ENCODE results near the gene PHETA1. TPM values are rescaled to one million over a fixed set of nuclear protein-coding genes. Genes with fewer than 3 reads are reported as not detected.
A peak's percentile ranks its signal among the peaks of the same experiment; 100 is the strongest.

Gene PHETA1
- total RNA-seq, 4 donors from 2014 or later, result 6.3 to 16.0 (median 8.2) TPM

DNA sequence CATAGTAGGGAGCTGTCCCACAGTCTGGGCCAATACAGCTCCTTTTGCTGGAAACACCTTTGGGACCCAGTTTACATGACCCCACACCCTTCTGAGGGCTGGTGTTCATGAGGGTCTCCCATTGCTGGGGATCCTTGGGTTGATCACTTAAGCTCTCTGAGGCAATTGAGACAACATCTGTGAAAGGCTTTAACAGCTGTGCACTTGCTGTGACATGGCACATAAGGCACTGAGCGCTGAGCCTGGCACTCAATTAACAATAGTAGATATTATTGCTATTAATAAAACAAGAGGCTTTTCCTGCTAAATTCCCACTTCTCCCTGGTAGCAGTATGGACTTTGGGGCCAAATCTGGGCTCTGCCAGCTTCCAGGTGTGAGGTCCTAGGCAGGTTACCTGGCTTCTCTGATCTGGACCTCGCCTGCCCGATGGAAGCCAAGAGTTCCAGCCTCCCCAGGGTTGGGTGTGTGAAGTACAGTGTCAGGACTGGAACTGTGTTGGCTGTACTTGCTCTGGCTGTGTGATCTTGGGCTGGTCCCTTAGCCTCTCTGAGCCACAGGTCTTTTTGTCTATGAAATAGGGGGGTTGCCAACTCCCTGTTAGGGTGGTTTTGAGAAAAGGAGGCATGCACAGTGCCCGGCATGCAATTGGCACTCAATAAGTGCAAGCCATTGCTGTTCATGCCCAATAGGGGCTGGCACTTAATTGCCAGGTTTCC lies 39.9 kb upstream of the PHETA1 start:
- peak overlapping the region in 3 of 4 donors; percentile 74 to 87 (median 82) for H3K27ac ChIP-seq
- H3K4me3 ChIP-seq, result peak overlapping the region in 1 of 2 donors; percentile 93
- H3K27me3 ChIP-seq, result no peaks in the 10 kb centered on the region
- WGBS, 2 donors (ENCODE audit: low coverage in 1 of 2), result 69 to 80% methylated on average over 1 to 2 of the region's 4 CpGs
- no peak for ATAC-seq
- H3K9me3 ChIP-seq, result no peaks in the 10 kb centered on the region
- no peaks in the 10 kb centered on the region for H3K36me3 ChIP-seq
- TF ChIP-seq, protein P1, sequence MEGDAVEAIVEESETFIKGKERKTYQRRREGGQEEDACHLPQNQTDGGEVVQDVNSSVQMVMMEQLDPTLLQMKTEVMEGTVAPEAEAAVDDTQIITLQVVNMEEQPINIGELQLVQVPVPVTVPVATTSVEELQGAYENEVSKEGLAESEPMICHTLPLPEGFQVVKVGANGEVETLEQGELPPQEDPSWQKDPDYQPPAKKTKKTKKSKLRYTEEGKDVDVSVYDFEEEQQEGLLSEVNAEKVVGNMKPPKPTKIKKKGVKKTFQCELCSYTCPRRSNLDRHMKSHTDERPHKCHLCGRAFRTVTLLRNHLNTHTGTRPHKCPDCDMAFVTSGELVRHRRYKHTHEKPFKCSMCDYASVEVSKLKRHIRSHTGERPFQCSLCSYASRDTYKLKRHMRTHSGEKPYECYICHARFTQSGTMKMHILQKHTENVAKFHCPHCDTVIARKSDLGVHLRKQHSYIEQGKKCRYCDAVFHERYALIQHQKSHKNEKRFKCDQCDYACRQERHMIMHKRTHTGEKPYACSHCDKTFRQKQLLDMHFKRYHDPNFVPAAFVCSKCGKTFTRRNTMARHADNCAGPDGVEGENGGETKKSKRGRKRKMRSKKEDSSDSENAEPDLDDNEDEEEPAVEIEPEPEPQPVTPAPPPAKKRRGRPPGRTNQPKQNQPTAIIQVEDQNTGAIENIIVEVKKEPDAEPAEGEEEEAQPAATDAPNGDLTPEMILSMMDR (IDR thresholded peaks at IDR 0.05), result no peak
- no peak for TF ChIP-seq POLR2A (IDR thresholded peaks at IDR 0.05)
- TF ChIP-seq POLR2AphosphoS5 (IDR thresholded peaks at IDR 0.05), result no peak
- no peak for TF ChIP-seq EP300 (IDR thresholded peaks at IDR 0.05)
- H3K4me1 ChIP-seq, result peaks cover 0 to 94% (median 68%) of the 10 kb centered on the region in 3 donors

DNA sequence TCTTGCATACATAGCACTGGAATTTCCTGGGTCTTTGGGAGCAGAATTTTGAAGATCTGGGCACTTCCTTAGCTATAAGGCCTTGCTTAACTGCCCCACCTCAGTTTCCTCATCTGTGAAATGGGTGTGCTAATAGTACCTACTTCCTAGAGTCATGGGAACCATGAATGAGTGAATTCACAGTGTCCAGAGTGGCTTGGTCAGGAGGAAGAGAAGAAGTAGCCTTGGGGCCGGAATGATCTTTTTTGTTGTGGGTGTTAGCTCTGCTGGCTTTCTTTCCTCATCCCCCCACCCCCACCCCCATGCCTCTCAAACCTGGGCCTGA lies 39.2 kb upstream of the PHETA1 start:
- peak overlapping the region in 1 of 2 donors; percentile 93 for H3K4me3 ChIP-seq
- ATAC-seq, result no peak
- no peaks in the 10 kb centered on the region for H3K27me3 ChIP-seq
- no peaks in the 10 kb centered on the region for H3K9me3 ChIP-seq
- peaks cover 0 to 94% (median 71%) of the 10 kb centered on the region in 3 donors for H3K4me1 ChIP-seq
- no CpG with 5 or more reads among the region's 1 CpG for WGBS, 2 donors (ENCODE audit: low coverage in 1 of 2)
- TF ChIP-seq POLR2AphosphoS5 (IDR thresholded peaks at IDR 0.05) (no peak), POLR2A (IDR thresholded peaks at IDR 0.05) (no peak), EP300 (IDR thresholded peaks at IDR 0.05) (no peak)
- TF ChIP-seq, protein P1 (IDR thresholded peaks at IDR 0.05), result no peak
- no peaks in the 10 kb centered on the region for H3K36me3 ChIP-seq
- H3K27ac ChIP-seq, result peak overlapping the region in 3 of 4 donors; percentile 74 to 87 (median 82)

DNA sequence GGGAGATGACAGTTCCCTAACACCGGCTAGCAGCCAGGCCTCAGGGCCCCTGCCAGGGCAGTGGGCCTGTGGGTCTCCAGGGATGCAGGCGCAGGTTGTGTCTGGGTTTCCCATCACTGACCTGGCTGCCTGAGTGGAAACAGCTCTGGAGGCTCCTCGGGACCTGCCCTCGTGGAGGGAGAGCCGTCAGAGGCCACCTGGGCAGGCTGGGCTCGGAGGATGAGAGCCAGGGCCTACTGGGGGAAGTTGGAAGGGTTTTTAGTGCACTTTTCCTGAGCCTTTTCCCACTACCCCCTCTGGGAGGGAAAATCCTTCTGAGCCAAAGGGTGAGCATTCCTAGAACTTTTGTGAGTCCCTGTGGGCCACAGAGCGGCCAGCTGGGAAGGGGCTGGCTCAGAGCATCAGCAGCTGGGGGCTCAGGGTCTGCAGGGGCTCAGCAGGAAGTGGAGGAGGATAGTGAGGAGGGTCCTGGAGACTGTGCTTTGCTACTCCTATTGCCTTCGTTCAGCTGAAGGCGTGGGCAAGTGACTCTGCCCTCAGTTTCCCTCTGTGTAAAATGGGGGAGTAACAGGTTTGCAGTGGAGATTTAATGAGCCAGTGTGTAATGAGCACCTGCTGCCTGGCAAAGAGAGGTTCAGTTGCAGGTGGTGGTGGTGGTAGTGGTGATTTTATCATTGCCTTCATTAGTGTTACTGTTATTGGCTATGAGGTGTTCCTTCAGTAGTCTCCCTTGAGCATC lies 38.7 kb upstream of the PHETA1 start:
- H3K9me3 ChIP-seq, result no peaks in the 10 kb centered on the region
- peak overlapping the region in 3 of 4 donors; percentile 82 to 89 (median 87) for H3K27ac ChIP-seq
- 62% methylated on average over 3 of the region's 9 CpGs; no CpG with 5 or more reads in 1 of the 2 donors for WGBS, 2 donors (ENCODE audit: low coverage in 1 of 2)
- H3K4me3 ChIP-seq, result peak overlapping the region; percentile 62 to 93
- H3K27me3 ChIP-seq, result no peaks in the 10 kb centered on the region
- H3K4me1 ChIP-seq, result peaks cover 0 to 94% (median 70%) of the 10 kb centered on the region in 3 donors
- TF ChIP-seq POLR2A (IDR thresholded peaks at IDR 0.05), result no peak
- no peak for TF ChIP-seq POLR2AphosphoS5 (IDR thresholded peaks at IDR 0.05)
- TF ChIP-seq, protein P1 (IDR thresholded peaks at IDR 0.05), result no peak
- TF ChIP-seq EP300 (IDR thresholded peaks at IDR 0.05), result no peak
- ATAC-seq, result no peak
- H3K36me3 ChIP-seq, result no peaks in the 10 kb centered on the region

DNA sequence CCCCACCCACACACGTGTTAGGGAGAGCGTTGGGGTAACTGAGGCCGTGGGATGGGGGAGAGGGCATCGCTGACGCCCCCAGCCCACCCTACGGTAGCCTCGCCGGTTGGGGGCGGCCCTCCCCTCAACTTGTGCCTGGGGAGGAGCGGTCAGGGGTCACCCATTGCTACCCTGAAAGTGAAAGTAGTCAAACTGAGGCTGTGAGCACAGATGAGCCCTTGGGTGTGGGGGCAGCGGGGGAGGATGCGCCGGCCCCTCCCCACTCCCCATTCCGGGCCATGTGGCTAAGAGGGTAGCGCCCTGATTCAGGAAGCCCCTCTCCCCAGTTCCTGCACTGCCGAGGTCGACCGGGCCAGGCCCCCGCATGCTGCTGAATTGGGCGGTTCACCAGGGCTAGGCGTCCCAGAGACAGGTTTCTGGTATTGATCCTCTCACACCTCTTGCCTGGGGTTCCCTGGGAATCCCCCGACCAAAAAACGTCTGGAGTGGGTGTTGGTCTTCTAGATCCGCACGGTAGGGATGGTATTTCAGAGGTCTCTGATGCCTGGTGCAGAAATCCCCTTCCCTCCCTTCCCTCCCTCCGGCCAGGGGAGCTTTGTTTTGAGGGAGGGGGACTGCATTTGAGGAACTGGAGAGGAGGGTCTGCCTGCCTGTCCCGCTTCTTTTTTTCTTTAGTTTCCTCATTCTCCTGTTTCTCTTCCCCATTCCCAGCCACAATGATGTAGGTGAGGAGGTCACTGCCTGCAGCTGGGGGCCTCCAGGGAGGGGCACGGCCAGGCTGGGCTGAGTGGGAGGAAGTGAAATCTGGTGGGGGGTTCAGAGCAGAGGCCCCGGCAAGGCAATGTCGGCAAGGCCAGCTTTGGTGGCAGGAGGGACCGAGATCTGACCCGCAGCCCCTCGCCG lies 37.8 kb upstream of the PHETA1 start:
- no peak for TF ChIP-seq EP300 (IDR thresholded peaks at IDR 0.05)
- no peak for TF ChIP-seq POLR2AphosphoS5 (IDR thresholded peaks at IDR 0.05)
- TF ChIP-seq, protein P1 (IDR thresholded peaks at IDR 0.05), result no peak
- peak in 1 of 2 donors; percentile 30 for TF ChIP-seq POLR2A (IDR thresholded peaks at IDR 0.05)
- Histone ChIP-seq H3K36me3 (no peaks in the 10 kb centered on the region), H3K27ac (peak overlapping the region; percentile 32 to 89 (median 84)), H3K4me1 (peaks cover 0 to 91% (median 62%) of the 10 kb centered on the region in 3 donors), H3K27me3 (no peaks in the 10 kb centered on the region), H3K9me3 (no peaks in the 10 kb centered on the region), H3K4me3 (peak overlapping the region; percentile 62 to 93)
- WGBS, 2 donors (ENCODE audit: low coverage in 1 of 2), result 11% methylated on average over 7 of the region's 34 CpGs; no CpG with 5 or more reads in 1 of the 2 donors
- ATAC-seq, result no peak
